ENCODE results near the gene KLF2.
"Not testable (repeated sequence)": the region's sequence is repeated elsewhere in the genome, so short reads cannot be mapped to it uniquely, and the experiment has no call there.

KLF2 gene

DNA sequence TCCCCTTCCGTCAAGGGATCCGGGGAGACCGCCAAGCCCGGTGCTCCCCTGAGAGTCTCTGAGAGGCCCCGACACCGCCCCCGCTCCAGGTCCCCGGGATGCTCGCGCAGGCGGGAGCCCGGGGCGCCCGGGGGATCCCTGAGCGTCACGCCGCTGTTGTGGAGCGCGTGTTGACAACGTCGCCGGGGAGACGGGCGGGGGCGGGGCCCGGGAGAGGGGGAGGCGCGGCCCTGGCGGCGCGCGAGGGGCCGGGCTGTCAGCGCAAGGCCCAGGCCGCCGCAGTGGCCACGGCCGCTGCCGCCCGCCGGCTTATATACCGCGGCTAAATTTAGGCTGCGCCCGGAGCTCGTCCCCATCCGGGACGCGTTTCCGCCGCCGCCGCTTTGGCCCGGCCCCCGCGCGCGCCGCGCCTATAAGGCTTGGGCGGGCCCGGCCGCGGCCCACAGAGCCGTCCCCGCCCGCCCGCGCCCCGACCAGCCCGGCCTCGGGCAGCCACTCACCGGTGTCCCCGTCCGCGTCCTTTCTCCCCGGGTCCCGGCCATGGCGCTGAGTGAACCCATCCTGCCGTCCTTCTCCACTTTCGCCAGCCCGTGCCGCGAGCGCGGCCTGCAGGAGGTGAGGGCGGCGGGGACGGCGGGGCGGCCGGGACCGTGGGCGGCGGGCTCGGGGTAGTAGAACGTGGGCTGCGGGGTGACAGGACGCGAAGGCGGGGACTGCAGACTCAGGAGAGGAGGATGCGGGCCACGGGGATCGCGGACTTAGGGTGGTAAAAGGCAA, at the start of gene KLF2:
KLF2 (plus strand) TSS at position 443 of the 777 bp plus-strand sequence; CDS start at position 541, 98 bp downstream.
- H3K27me3 Mint-ChIP-seq = peaks cover 40% of the 10 kb centered on the region
- peak within 1 kb of the TSS; percentile 70 for H3K4me3 Mint-ChIP-seq
- peaks cover 22% of the 10 kb centered on the region for H3K36me3 Mint-ChIP-seq (ENCODE audit: low read depth)
- peaks cover 56% of the 10 kb centered on the region for H3K4me1 Mint-ChIP-seq (ENCODE audit: low read depth)
- intact Hi-C loops (cut with micrococcal nuclease) = loop anchor here (5.0 kb wide), 4 partner anchors 43 to 77 kb away; no protein-coding TSS in a partner anchor
- no peaks in the 10 kb centered on the region for H3K9me3 Mint-ChIP-seq
- peak within 1 kb of the TSS; percentile 88 for H3K27ac Mint-ChIP-seq

DNA sequence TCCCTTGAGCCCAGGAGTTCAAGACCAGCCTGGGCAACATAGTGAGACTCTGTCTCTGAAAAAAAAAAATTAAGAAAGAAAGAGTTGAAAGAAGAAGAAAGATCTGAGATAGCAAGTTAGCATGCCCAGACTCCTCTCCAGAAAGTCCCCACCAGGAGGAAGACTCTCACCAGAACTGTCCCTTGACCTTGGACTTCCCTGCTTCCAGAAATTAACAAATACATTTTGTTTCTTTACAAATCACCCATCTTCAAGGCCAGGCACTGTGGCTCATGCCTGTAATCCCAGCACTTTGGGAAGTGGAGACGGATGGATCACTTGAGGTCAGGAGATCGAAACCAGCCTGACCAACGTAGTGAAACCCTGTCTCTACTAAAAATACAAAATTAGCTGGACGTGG, 44.3 kb upstream of the KLF2 start:
- intact Hi-C loops (cut with micrococcal nuclease) = loop anchor here (5.0 kb wide), 1 partner anchor 37 kb away; no protein-coding TSS in a partner anchor
- peak overlapping the region; percentile 10 for H3K27ac Mint-ChIP-seq
- H3K4me3 Mint-ChIP-seq = no peak overlapping the region
- H3K36me3 Mint-ChIP-seq (ENCODE audit: low read depth) = no peaks in the 10 kb centered on the region
- no peaks in the 10 kb centered on the region for H3K27me3 Mint-ChIP-seq
- peaks cover 53% of the 10 kb centered on the region for H3K4me1 Mint-ChIP-seq (ENCODE audit: low read depth)
- H3K9me3 Mint-ChIP-seq = no peaks in the 10 kb centered on the region

DNA sequence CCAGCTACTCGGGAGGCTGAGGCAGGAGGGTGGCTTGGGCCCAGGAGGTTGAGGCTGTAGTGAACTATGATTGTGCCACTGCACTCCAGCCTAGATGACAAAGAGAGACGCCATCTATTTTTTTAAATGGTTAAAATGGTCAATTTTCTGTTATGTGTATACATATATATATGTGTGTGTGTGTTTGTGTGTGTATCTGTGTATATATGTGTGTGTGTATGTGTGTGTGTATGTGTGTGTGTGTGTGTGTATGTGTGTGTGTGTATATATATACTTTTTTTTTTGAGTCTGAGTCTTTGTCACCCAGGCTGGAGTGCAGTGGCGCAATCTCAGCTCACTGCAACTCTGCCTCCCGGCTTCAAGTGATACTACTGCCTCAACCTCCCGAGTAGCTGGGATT, 42.9 kb upstream of the KLF2 start:
- H3K36me3 Mint-ChIP-seq (ENCODE audit: low read depth) = no peaks in the 10 kb centered on the region
- no peak overlapping the region for H3K27ac Mint-ChIP-seq
- H3K4me3 Mint-ChIP-seq = no peak overlapping the region
- intact Hi-C loops (cut with micrococcal nuclease) = loop anchor here (5.0 kb wide), 1 partner anchor 36 kb away; no protein-coding TSS in a partner anchor
- H3K27me3 Mint-ChIP-seq = peaks cover 4% of the 10 kb centered on the region
- no peaks in the 10 kb centered on the region for H3K9me3 Mint-ChIP-seq
- peaks cover 66% of the 10 kb centered on the region for H3K4me1 Mint-ChIP-seq (ENCODE audit: low read depth)

DNA sequence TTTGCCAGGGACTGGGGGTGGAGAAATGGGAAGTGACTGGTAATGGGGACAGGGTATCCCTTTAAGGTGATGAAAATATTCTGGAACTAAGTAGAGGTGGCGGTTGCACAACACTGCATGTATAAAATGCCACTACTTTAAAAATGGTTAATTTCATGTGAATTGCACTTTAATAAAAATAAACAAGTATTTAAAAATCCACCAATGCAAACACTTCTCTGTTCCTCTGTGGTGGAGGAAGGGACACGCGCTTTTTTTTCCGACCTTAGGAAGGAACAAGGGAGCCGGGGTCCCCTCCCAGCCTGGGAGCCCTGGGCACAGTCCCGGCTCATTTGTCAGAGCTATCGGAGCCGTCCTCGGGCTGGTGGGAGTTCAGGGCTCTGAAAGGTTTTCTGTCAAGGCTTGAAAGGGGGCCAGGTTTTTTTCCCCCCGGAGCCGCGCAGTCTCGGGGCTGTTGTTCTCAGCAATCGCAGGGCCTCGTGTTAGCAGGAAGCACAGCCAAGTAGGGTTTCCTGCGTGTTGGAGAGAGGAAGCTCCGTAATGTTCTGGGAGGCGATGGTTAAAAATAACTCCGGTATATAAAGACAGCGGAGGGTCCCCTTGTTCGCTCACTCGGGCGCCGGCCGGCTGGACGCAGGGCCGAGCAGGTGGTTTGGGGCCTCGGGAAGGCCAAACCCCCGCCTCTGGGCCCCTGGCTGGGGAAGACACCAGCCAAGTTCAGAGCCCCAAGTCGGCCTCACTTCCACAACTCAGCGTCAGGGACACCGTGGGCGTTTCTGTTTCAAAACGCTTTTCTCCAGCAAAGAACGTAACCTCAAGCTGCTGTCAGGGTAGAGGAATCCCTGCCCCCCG, 41.2 kb upstream of the KLF2 start:
- peak overlapping the region; percentile 57 for H3K4me3 Mint-ChIP-seq

DNA sequence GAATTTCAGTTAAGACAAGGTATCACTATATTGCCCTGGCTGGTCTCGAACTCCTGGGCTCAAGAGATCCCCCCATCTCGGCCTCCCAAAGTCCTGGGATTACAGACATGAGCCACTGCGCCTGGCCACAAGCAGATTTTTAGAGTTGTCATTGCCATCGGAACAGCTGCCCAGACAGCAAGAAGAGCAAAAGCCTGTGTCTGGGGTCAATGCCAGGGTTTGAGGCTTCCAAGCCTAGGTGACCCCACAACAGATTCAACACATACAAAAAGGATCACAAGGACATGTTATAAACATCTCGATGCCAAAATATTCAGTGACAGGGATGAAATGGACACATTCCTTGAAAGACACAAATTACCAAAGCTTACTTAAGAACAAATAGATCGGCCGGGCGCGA, 40.1 kb upstream of the KLF2 start:
- intact Hi-C loops (cut with micrococcal nuclease) = loop anchor here (5.0 kb wide), 1 partner anchor 33 kb away; no protein-coding TSS in a partner anchor
- Mint-ChIP-seq H3K9me3 (no peaks in the 10 kb centered on the region), H3K36me3 (ENCODE audit: low read depth) (no peaks in the 10 kb centered on the region), H3K4me3 (no peak overlapping the region), H3K27ac (peak overlapping the region; percentile 98), H3K27me3 (peaks cover 10% of the 10 kb centered on the region), H3K4me1 (ENCODE audit: low read depth) (peaks cover 64% of the 10 kb centered on the region)

More for the DNA sequence above, 41.2 kb upstream of the KLF2 start:
- Mint-ChIP-seq H3K27ac (peak overlapping the region; percentile 98), H3K27me3 (peaks cover 10% of the 10 kb centered on the region), H3K4me1 (ENCODE audit: low read depth) (peaks cover 73% of the 10 kb centered on the region), H3K9me3 (no peaks in the 10 kb centered on the region), H3K36me3 (ENCODE audit: low read depth) (no peaks in the 10 kb centered on the region)
- intact Hi-C loops (cut with micrococcal nuclease) = loop anchor here (5.0 kb wide), 1 partner anchor 34 kb away; no protein-coding TSS in a partner anchor

DNA sequence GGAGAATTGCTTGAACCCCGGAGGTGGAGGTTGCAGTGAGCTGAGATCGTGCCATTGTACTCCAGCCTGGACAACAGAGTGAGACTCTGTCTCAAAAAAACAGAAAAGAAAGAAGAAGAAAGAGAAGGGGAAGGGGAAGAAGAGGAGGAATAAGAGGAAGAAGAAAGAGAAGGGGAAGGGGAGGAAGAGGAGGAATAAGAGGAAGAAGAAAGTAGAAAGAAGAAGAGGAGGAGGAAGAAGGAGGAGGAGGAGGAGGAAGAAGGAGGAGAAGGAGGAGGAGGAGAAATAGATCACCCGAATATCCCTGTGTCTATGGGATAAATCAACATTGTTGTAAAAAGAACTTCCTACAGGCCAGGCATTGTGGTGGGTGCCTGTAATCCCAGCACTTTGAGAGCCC, 39.5 kb upstream of the KLF2 start:
- peaks cover 10% of the 10 kb centered on the region for H3K27me3 Mint-ChIP-seq
- H3K36me3 Mint-ChIP-seq (ENCODE audit: low read depth); H3K9me3 Mint-ChIP-seq; intact Hi-C loops (cut with micrococcal nuclease); H3K4me3 Mint-ChIP-seq: not testable (repeated sequence)
- H3K27ac Mint-ChIP-seq = peak overlapping the region; percentile 98
- peaks cover 58% of the 10 kb centered on the region for H3K4me1 Mint-ChIP-seq (ENCODE audit: low read depth)

DNA sequence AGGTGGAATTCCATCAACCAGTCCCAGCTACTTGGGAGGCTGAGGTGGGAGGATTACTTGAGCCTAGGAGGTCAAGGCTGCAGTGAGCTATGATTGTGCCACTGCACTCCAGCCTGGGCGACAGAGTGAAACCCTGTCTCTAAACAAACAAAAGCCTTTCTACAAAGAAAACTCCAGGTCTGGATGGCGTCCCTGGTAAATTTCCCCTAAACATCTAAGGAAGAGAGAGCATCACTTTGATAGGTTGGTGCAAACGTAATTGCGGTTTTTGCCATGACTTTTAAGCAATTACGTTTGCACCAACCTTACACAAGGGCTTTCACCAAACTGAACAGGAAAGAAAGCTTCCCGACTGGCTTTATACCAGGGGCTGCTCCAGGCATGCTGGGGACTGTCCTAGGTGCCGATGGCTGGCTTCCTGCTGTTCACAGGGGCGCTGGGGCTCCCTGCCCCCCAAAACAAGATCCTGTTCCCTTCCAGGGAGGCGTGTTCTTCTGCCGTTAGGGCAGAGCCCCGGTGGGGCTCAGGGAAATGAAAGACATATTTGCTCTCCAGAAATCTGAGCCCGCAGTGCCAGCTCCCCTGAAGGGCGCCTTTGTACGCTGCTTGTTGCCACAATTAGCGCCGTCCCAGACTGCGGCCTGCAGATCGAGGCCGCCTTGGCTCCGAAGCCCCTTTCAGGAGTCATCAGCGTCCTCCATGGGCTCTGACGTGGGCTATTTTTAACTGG, 38.7 kb upstream of the KLF2 start:
- intact Hi-C loops (cut with micrococcal nuclease) = no loop called here
- H3K27ac Mint-ChIP-seq = peak overlapping the region; percentile 63
- no peaks in the 10 kb centered on the region for H3K36me3 Mint-ChIP-seq (ENCODE audit: low read depth)
- H3K9me3 Mint-ChIP-seq = no peaks in the 10 kb centered on the region
- peaks cover 51% of the 10 kb centered on the region for H3K4me1 Mint-ChIP-seq (ENCODE audit: low read depth)
- no peak overlapping the region for H3K4me3 Mint-ChIP-seq
- peaks cover 14% of the 10 kb centered on the region for H3K27me3 Mint-ChIP-seq

DNA sequence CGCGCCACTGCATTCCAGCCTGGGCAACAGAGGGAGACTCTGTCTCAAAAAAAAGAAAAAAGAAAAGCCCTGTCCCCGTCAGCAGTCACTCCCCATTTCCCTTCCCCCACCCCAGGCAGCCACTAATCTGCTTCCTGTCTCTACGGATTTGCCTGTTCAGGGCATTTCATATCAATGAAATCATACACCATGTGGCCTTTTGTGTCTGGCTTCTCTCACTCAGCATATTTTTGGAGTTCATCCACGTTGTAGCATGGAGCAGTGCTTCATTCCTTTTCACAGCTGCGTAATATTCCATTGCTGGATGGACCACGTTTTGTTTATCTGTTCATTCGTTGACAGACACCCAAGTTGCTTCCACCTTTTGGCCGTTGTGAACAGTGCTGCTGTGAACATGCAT, 36.1 kb upstream of the KLF2 start:
- Mint-ChIP-seq H3K27me3 (peaks cover 16% of the 10 kb centered on the region), H3K27ac (no peak overlapping the region), H3K4me1 (ENCODE audit: low read depth) (peaks cover 38% of the 10 kb centered on the region), H3K36me3 (ENCODE audit: low read depth) (no peaks in the 10 kb centered on the region), H3K4me3 (no peak overlapping the region), H3K9me3 (no peaks in the 10 kb centered on the region)
- intact Hi-C loops (cut with micrococcal nuclease) = no loop called here

DNA sequence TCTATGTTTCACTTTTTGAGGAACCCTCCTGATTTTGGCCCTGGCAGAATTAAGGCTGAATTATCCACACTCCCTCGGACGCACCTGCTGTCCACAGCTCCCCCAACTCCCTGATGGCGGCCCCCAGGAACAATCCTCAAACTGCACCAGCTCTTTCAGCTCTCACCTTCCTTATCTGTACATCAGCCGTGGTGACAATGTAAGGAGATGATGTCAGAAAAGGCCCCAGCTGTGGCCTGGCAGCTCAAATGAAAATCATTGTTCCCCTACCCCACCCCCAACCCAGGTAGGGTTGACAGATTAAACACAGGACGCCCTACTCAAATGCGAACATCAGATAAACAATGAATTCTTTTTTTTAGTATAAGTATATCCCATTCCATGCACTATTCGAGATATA, 35.0 kb upstream of the KLF2 start:
- no peak overlapping the region for H3K27ac Mint-ChIP-seq
- peaks cover 38% of the 10 kb centered on the region for H3K4me1 Mint-ChIP-seq (ENCODE audit: low read depth)
- H3K9me3 Mint-ChIP-seq = no peaks in the 10 kb centered on the region
- H3K27me3 Mint-ChIP-seq = peaks cover 18% of the 10 kb centered on the region
- H3K4me3 Mint-ChIP-seq = no peak overlapping the region
- no peaks in the 10 kb centered on the region for H3K36me3 Mint-ChIP-seq (ENCODE audit: low read depth)
- intact Hi-C loops (cut with micrococcal nuclease) = no loop called here

DNA sequence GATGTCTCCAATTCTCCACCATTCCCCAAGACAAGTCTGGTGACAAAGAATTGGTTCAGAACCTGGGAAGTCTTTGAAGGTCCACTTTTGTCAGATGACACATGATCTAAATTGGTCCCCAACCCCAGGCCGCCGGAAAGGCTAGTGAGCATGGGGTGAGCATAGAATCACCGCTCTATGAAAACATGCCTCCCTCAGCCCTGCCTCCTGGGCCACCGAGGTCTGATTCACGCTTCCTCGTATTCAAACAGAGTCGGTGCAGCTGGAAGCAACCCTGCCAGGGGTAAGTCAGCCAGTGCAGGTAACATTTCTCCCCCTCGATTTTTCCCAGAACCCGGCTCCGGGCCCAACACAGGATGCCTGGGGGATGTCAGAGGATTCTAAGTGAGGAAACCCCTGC, 33.9 kb upstream of the KLF2 start:
- H3K27me3 Mint-ChIP-seq = peaks cover 18% of the 10 kb centered on the region
- H3K4me1 Mint-ChIP-seq (ENCODE audit: low read depth) = peaks cover 28% of the 10 kb centered on the region
- no peak overlapping the region for H3K4me3 Mint-ChIP-seq
- H3K9me3 Mint-ChIP-seq = no peaks in the 10 kb centered on the region
- intact Hi-C loops (cut with micrococcal nuclease) = no loop called here
- no peak overlapping the region for H3K27ac Mint-ChIP-seq
- no peaks in the 10 kb centered on the region for H3K36me3 Mint-ChIP-seq (ENCODE audit: low read depth)

DNA sequence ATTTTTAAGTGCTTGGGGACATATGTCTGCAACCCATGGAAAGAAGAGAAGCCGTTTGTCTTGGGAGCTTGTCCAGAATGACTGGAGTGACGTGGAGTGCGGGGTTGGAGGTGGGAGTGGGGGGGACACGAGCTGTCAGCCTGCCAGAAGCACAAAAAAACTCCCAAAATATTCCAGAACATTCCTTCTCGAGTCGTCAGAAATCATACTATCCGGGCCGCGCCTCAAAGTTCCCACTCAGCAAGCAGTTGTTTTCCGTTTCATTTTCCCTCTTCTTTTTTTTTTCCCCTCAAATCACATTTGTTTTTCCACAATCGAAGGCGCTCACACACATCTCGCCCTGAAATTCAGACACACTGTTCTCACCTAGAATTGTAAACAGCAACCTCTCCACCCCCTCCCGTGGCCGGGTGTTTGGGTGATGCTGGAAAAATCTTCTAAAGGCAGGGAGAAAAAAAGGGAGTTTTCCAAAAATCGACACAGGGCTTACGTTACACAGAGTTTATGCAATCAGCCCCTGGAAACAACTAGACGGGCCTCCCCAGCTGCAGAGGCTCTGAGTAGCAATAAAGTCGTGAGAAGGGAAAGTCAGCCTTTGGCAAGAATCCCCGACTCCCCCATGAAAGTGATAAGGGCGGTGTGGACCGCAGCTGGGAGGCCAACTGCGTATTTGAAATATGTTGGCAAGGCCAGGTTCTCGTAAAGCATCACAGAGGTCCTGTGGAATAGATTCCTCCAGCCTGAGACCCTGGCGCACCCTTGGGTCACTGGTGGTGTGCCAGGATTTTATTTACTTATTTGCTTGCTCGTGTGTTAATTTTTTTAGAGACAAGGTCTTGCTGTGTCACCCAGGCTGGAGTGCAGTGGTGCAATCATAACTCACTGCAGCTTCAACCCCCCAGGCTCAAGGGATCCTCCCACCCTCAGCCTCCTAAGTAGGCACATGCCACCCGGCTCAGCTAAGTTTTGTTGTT, 31.2 kb upstream of the KLF2 start:
- Mint-ChIP-seq H3K27me3 (peaks cover 15% of the 10 kb centered on the region), H3K4me1 (ENCODE audit: low read depth) (peaks cover 11% of the 10 kb centered on the region), H3K36me3 (ENCODE audit: low read depth) (no peaks in the 10 kb centered on the region)

DNA sequence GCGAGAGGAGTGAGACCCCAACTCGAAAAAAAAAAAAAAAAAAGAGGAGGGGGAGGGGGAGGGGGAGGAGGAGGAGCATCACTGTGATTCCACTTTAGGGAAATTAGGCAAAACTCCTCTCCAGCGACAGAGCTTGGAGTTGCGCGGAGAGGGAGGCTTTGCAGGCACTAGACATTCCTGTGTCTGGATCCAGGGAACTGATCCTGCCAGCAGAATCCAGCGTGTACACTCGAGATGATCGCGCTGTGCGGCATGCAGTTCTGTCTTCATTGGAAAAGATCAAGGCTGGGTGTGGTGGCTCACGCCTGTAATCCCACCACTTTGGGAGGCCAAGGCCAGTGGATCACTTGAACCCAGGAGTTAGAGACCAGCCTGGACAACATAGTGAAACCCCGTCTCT, 29.6 kb upstream of the KLF2 start:
- intact Hi-C loops (cut with micrococcal nuclease) = no loop called here
- Mint-ChIP-seq H3K36me3 (ENCODE audit: low read depth) (no peaks in the 10 kb centered on the region), H3K4me3 (no peak overlapping the region), H3K27me3 (peaks cover 15% of the 10 kb centered on the region), H3K27ac (no peak overlapping the region), H3K4me1 (ENCODE audit: low read depth) (peaks cover 11% of the 10 kb centered on the region), H3K9me3 (no peaks in the 10 kb centered on the region)

More for the DNA sequence above, 31.2 kb upstream of the KLF2 start:
- Mint-ChIP-seq H3K27ac (no peak overlapping the region), H3K9me3 (no peaks in the 10 kb centered on the region), H3K4me3 (no peak overlapping the region)
- intact Hi-C loops (cut with micrococcal nuclease) = no loop called here

DNA sequence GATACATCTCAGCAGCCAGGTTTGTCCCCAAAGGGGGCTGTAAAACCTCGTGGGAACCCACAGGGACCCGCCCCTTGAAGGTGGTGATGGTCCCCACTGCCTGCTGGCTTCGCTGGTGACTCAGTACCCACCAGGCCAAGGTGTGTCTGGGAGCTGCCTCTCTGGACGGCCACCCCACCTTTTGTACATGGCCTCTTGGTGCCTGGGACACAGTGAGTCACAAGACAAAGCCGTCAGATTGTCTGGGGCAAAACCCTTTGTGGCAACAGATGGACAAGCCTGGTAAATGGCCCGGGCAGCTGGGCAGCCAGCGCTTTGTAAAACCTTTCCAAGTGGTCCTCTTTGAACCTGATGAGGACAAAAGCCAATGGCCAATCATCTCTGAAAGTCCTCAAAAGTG, 27.9 kb upstream of the KLF2 start:
- Mint-ChIP-seq H3K4me3 (no peak overlapping the region), H3K27me3 (peaks cover 11% of the 10 kb centered on the region), H3K27ac (no peak overlapping the region), H3K36me3 (ENCODE audit: low read depth) (no peaks in the 10 kb centered on the region), H3K4me1 (ENCODE audit: low read depth) (peaks cover 11% of the 10 kb centered on the region), H3K9me3 (no peaks in the 10 kb centered on the region)
- intact Hi-C loops (cut with micrococcal nuclease) = no loop called here
